ENCODE results near the gene ZFP3.
"Not testable (repeated sequence)": the region's sequence is repeated elsewhere in the genome, so short reads cannot be mapped to it uniquely, and the experiment has no call there.

Gene ZFP3

DNA sequence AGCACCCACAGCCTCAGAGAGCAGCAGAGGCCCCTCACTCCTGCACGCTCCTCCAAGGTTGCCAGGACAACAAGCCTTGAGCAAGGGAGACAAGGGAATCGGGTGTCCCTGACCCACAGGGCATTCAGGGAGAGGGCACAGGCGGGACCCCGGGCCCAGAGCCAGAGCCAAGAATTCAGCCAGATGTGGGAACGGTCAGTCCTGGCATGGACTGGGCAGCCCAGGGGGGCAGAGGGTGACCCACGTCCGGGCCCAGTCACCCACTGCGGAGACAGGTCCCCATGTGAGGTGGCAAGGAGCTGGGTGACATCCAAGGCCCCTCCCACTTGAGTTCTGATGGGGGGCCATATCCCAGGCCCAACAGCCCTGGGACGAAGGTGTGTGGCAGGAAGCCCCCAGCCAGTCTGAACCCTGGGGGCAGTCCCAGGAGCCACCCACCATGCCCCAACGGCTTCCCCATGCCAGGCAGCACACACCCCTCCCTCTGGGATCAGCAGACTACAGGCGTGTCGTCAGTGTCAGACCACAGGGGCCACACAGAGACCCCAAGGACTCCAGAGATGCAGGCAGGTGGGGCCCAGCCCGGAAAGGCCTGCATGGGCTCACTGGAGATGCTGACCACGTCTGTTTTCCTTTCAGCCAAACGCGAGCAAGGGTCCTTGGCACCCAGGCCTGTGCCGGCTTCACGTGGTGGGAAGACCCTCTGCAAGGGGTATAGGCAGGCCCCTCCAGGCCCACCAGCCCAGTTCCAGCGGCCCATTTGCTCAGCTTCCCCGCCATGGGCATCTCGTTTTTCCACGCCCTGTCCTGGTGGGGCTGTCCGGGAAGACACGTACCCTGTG, 60.6 kb downstream of the ZFP3 start:
- no peak for DNase-seq (ENCODE audit: low spot score)

DNA sequence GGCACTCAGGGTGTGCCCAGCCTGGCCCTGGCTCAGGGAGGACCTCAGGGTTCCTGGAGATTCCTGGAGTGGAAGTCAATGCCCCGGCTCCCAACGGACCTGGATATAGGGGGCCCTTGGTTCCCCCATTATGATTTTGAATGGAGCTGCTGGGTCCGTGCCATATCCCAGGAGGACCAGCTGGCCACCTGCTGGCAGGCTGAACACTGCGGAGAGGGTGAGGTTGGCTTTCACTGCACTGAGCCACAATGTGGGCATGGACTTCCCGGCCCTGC, 61.1 kb downstream of the ZFP3 start:
- no peak for DNase-seq (ENCODE audit: low spot score)

DNA sequence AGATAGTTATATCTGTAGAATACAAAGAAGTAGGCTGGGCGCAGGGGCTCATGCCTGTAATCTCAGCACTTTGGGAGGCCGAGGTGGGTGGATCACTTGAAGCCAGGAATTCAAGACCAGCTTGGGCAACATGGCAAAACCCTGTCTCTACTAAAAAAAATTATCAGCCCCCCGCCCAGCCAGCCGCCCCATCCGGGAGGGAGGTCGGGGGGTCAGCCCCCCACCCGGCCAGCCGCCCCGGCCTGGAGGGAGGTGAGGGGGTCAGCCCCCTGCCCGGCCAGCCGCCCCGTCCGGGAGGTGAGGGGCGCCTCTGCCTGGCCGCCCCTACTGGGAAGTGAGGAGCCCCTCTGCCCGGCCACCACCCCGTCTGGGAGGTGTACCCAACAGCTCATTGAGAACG, 64.6 kb downstream of the ZFP3 start:
- not testable (repeated sequence) for DNase-seq (ENCODE audit: low spot score)

Data from putamen (tissue), 1 donor.